GM12878 (cell line): Measurements from ENCODE around the gene CMYA5. TPM values are rescaled to one million over a fixed set of nuclear protein-coding genes. Genes with fewer than 3 reads are reported as not detected.

Experiments
- ATAC-seq: fragments of 200-7000 bp; cut with Tn5 transposase; 3 replicates; pipeline ENCODE4 v1.9.1; 2020; ENCODE audit warnings: mild to moderate bottlenecking, moderate library complexity
- BruUV-seq: library from RNA; stranded (reverse); fragments of 400-500 nt; replicated peaks from 2 replicates; lab custom pipeline; 2021; lab: Mats Ljungman, UMichigan
- CTCF ChIA-PET: fragments of 300-600 bp; sonication (Branson Sonifier 250); formaldehyde crosslinking; extraction: SDS; loops from one replicate; lab custom pipeline; 2021; ENCODE audit warnings: inconsistent platforms; lab: Yijun Ruan, JAX
- POLR2A ChIA-PET: fragments of 350-600 bp; formaldehyde crosslinking; extraction: SDS; loops from one replicate; lab custom pipeline; 2021; ENCODE audit warnings: inconsistent platforms; lab: Charles Lee
- RAD21 ChIA-PET: fragments of 300-600 bp; sonication (Branson Sonifier 250); formaldehyde crosslinking; loops from one replicate; lab custom pipeline; 2023; ENCODE audit warnings: antibody characterized with exemption; ENCODE audit not compliant: unreplicated experiment; lab: Charles Lee
- SMC1A ChIA-PET: fragments of 300-600 bp; sonication (Branson Sonifier 250); formaldehyde crosslinking; loops from one replicate; lab custom pipeline; 2023; ENCODE audit not compliant: unreplicated experiment, uncharacterized antibody; lab: Charles Lee
- DNase-seq: peaks from one replicate; pipeline ENCODE4 v3.0.0-alpha.2; 2011; ENCODE audit warnings: low read depth, low spot score
- FAIRE-seq: peaks from 3 replicates; lab custom pipeline; 2011; peaks lifted over from hg19 to GRCh38; lab: Jason Lieb, UNC
- H2AFZ ChIP-seq: 2 replicates; pipeline ENCODE4 v1.6.0; 2011; ENCODE audit warnings: low read depth, low read length, control low read depth; ENCODE audit not compliant: control insufficient read depth
- H3K27ac ChIP-seq: 2 replicates; pipeline ENCODE4 v1.5.1; 2011; ENCODE audit warnings: control low read depth; ENCODE audit not compliant: control insufficient read depth, insufficient read depth
- H3K27me3 ChIP-seq, 2 experiments: replicated peaks in 1 of 2; 2 replicates each; pipeline versions ENCODE4 v1.6.0 to v1.6.1; 2011; ENCODE audit warnings: low read length in 1 of 2; ENCODE audit not compliant: control insufficient read depth in 2 of 2, insufficient read depth in 2 of 2
- H3K36me3 ChIP-seq, 2 experiments: 2 replicates each; pipeline ENCODE4 v1.5.1; 2011; ENCODE audit warnings: low read length in 1 of 2; ENCODE audit not compliant: control insufficient read depth in 2 of 2, insufficient read depth in 2 of 2
- H3K4me1 ChIP-seq: 2 replicates; pipeline ENCODE4 v1.6.1; 2011; ENCODE audit warnings: mild to moderate bottlenecking, low read length, moderate library complexity, mixed read lengths; ENCODE audit not compliant: control insufficient read depth, insufficient read depth
- H3K4me2 ChIP-seq: 2 replicates; pipeline ENCODE4 v1.6.0; 2011; ENCODE audit warnings: control low read depth; ENCODE audit not compliant: control insufficient read depth, insufficient read depth
- H3K4me3 ChIP-seq: fragments of 200-600 bp; sonication (generic); 2 replicates; pipeline ENCODE4 v1.5.1; 2016
- H3K79me2 ChIP-seq: 2 replicates; pipeline ENCODE4 v1.6.0; 2011; ENCODE audit warnings: low read length; ENCODE audit not compliant: control insufficient read depth, insufficient read depth
- H3K9ac ChIP-seq: 2 replicates; pipeline ENCODE4 v1.8.0; 2011; ENCODE audit warnings: low read length, control low read depth, mixed read lengths; ENCODE audit not compliant: control insufficient read depth, insufficient read depth
- H3K9me3 ChIP-seq: replicated peaks from 3 replicates; pipeline ENCODE4 v1.5.1; 2011; ENCODE audit warnings: mild to moderate bottlenecking, low read length; ENCODE audit not compliant: control insufficient read depth, insufficient read depth
- H4K20me1 ChIP-seq: 2 replicates; pipeline ENCODE4 v1.6.0; 2011; ENCODE audit not compliant: control insufficient read depth, insufficient read depth
- EP300 ChIP-seq, 2 experiments: fragments of 150-350 bp in 1 of 2; IDR thresholded peaks; 2 replicates each; pipeline ENCODE4 v1.6.1; 2011 to 2012; ENCODE audit warnings: low read depth in 2 of 2, low read length in 2 of 2, borderline replicate concordance in 1 of 2, improper control_type of control experiment in 1 of 2, inconsistent platforms in 1 of 2; ENCODE audit not compliant: control insufficient read depth in 1 of 2
- ETV6 ChIP-seq, 2 experiments: fragments of 450-650 bp in 1 of 2; IDR thresholded peaks in 1 of 2; conservative IDR thresholded peaks in 1 of 2; 2 replicates each; pipeline ENCODE4 v1.6.1; 2014; ENCODE audit warnings: antibody characterized with exemption in 1 of 2, borderline replicate concordance in 1 of 2, low read depth in 1 of 2, mild to moderate bottlenecking in 1 of 2, moderate library complexity in 1 of 2
- KLF5 ChIP-seq: fragments of 450-650 bp; IDR thresholded peaks from 2 replicates; pipeline ENCODE4 v1.6.1; 2014; ENCODE audit warnings: mild to moderate bottlenecking; ENCODE audit not compliant: partially characterized antibody
- NR2C1 ChIP-seq: fragments of 450-650 bp; IDR thresholded peaks from 2 replicates; pipeline ENCODE4 v1.6.1; 2017; ENCODE audit warnings: antibody characterized with exemption, mild to moderate bottlenecking, moderate library complexity
- POLR2A ChIP-seq: IDR thresholded peaks from 2 replicates; pipeline ENCODE4 v1.6.1; 2011; ENCODE audit warnings: low read depth, mild to moderate bottlenecking, low read length
- SIN3A ChIP-seq: IDR thresholded peaks from 2 replicates; pipeline ENCODE4 v1.6.1; 2012; ENCODE audit warnings: low read depth, low read length, improper control_type of control experiment
- STAT3 ChIP-seq: IDR thresholded peaks from 2 replicates; pipeline ENCODE4 v1.6.1; 2011; ENCODE audit warnings: low read depth, low read length, improper control_type of control experiment
- TCF3 ChIP-seq: IDR thresholded peaks from 2 replicates; pipeline ENCODE4 v1.6.1; 2012; ENCODE audit warnings: low read depth, mild to moderate bottlenecking, low read length, borderline replicate concordance; ENCODE audit not compliant: insufficient read depth
- WGBS: methylation state at CpG from one replicate; pipeline ENCODE4 v1.1.6; 2016; ENCODE audit warnings: low lambda C conversion rate; ENCODE audit not compliant: insufficient replicate concordance, insufficient coverage; ENCODE audit errors: missing lambda C conversion rate; 5-methylcytosine and 5-hydroxymethylcytosine counted together
- in situ Hi-C: fragments of 300-500 bp; cut with MboI; formaldehyde crosslinking; loops from 9 replicates; pipeline ENCODE4 v1.14.3; 2018; ENCODE audit warnings: mixed read lengths
- intact Hi-C: fragments of 100-400 bp; cut with micrococcal nuclease; formaldehyde crosslinking; loops from one replicate; pipeline ENCODE4 v1.14.2; 2022; ENCODE audit not compliant: unreplicated experiment
- polyA plus RNA-seq, 11 experiments: library from polyadenylated mRNA; depleted of rRNA in 4 of 11; unstranded in 6 of 11; stranded (reverse) in 5 of 11; fragments of >200 nt; fragmentation: Nextera tagmentation in 4 of 11; fragmentation: Illumina TruSeq in 1 of 11; extraction: Ambion mirVana in 4 of 11; extraction: Trizol in 1 of 11; gene quantifications; 1 replicate in 1 of 11; 2 replicates in 10 of 11; pipeline versions ENCODE4 v1.2.1 to v1.2.3, GENCODE V29; 2011 to 2016; ENCODE audit warnings: inconsistent platforms in 2 of 11, missing spikeins in 2 of 11, low read depth in 1 of 11
- total RNA-seq, 4 experiments: library from RNA; depleted of rRNA in 3 of 4; stranded (reverse); fragments of >200 nt in 3 of 4; fragmentation: Illumina TruSeq in 1 of 4; extraction: Trizol in 1 of 4; gene quantifications; 2 replicates each; pipeline versions ENCODE4 v1.2.1 to v1.2.3, GENCODE V29; 2013 to 2021
- TF ChIP-seq, protein P1 (sequence below): fragments of 450-650 bp; IDR thresholded peaks from 2 replicates; pipeline ENCODE4 v1.6.1; 2016; ENCODE audit warnings: mild to moderate bottlenecking, moderate library complexity, borderline replicate concordance
- TF ChIP-seq, protein P2 (sequence below): IDR thresholded peaks from 2 replicates; pipeline ENCODE4 v1.6.1; 2012; ENCODE audit warnings: low read depth, low read length, improper control_type of control experiment
- TF ChIP-seq, protein P3 (sequence below): fragments of 450-650 bp; IDR thresholded peaks from 2 replicates; pipeline ENCODE4 v1.6.1; 2017; ENCODE audit warnings: low read depth, mild to moderate bottlenecking, moderate library complexity

Gene CMYA5
- total and polyA plus RNA-seq, 10 of the 15 experiments (the other 5 are each of a cell fraction or from before 2014, with no cell fraction given) = 0.01 to 0.34 (median 0.16) TPM; not detected in 1

DNA sequence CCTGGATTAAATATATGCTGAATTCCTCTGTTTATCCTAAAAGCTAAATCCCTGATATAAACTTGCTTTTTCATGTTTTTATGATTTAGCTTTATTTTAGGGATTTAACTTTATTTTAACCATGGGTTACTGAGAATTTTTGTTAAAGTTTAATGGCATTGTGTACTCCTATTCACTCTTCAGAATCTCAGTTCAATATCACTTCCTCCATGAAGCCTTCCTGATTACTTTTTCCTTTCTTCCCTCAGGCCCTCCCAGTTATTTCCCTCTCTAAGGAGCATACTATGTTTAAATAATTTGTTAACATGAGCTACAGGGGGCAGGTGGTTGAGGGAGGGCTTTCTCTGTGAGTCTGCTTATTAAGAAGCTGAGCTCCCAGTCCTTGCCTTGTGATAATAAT is 151.5 kb downstream of the CMYA5 start (continued):
- no peak for TF ChIP-seq ETV6 (conservative IDR thresholded peaks at IDR 0.05 in 1 of 2, IDR thresholded peaks at IDR 0.05 in 1 of 2; ENCODE audit: borderline replicate concordance in 1 of 2, low read depth in 1 of 2)
- TF ChIP-seq, protein P1, sequence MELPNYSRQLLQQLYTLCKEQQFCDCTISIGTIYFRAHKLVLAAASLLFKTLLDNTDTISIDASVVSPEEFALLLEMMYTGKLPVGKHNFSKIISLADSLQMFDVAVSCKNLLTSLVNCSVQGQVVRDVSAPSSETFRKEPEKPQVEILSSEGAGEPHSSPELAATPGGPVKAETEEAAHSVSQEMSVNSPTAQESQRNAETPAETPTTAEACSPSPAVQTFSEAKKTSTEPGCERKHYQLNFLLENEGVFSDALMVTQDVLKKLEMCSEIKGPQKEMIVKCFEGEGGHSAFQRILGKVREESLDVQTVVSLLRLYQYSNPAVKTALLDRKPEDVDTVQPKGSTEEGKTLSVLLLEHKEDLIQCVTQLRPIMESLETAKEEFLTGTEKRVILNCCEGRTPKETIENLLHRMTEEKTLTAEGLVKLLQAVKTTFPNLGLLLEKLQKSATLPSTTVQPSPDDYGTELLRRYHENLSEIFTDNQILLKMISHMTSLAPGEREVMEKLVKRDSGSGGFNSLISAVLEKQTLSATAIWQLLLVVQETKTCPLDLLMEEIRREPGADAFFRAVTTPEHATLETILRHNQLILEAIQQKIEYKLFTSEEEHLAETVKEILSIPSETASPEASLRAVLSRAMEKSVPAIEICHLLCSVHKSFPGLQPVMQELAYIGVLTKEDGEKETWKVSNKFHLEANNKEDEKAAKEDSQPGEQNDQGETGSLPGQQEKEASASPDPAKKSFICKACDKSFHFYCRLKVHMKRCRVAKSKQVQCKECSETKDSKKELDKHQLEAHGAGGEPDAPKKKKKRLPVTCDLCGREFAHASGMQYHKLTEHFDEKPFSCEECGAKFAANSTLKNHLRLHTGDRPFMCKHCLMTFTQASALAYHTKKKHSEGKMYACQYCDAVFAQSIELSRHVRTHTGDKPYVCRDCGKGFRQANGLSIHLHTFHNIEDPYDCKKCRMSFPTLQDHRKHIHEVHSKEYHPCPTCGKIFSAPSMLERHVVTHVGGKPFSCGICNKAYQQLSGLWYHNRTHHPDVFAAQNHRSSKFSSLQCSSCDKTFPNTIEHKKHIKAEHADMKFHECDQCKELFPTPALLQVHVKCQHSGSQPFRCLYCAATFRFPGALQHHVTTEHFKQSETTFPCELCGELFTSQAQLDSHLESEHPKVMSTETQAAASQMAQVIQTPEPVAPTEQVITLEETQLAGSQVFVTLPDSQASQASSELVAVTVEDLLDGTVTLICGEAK = no peak
- TF ChIP-seq POLR2A = no peak
- TF ChIP-seq, all 136 proteins: peak for 0

GRCh38 chr5:79842006-79842881 is 152.6 kb downstream of the CMYA5 start:
- DNase-seq (no peak), FAIRE-seq (no peak), ATAC-seq (no peak)
- Histone ChIP-seq H3K9ac (no peak overlapping the region), H3K9me3 (no peaks in the 10 kb centered on the region; the same call in 2 of the 3 replicates), H3K4me2 (no peak overlapping the region), H3K4me1 (no peaks in the 10 kb centered on the region), H3K4me3 (no peak overlapping the region), H3K36me3 (no peaks in the 10 kb centered on the region), H3K27me3 (no peaks in the 10 kb centered on the region), H4K20me1 (no peaks in the 10 kb centered on the region), H2AFZ (no peak overlapping the region), H3K79me2 (no peaks in the 10 kb centered on the region), H3K27ac (no peak overlapping the region)
- WGBS = 53% methylated on average over 12 of the region's 12 CpGs
- POLR2A ChIA-PET = no interaction called here
- RAD21 ChIA-PET = no interaction called here
- SMC1A ChIA-PET = interaction anchor here (0.7 to 1.4 kb wide), 2 partner anchors 109 to 1131 kb away, joined by 3 read pairs; no protein-coding TSS in a partner anchor
- BruUV-seq = no TSS peak
- intact Hi-C loops (no loop called here), in situ Hi-C loops (no loop called here)
- CTCF ChIA-PET = interaction anchor here (0.6 to 1.0 kb wide), 2 partner anchors 11 to 494 kb away, joined by 3 to 7 read pairs; no protein-coding TSS in a partner anchor
- TF ChIP-seq POLR2A (no peak), KLF5 (no peak), SIN3A (no peak), TCF3 (no peak), NR2C1 (no peak), STAT3 (no peak), EP300 (IDR thresholded peaks at IDR 0.05; ENCODE audit: borderline replicate concordance in 1 of 2, control insufficient read depth in 1 of 2, low read depth in 2 of 2, low read length in 2 of 2) (no peak)
- TF ChIP-seq, protein P2, sequence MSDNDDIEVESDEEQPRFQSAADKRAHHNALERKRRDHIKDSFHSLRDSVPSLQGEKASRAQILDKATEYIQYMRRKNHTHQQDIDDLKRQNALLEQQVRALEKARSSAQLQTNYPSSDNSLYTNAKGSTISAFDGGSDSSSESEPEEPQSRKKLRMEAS = no peak
- TF ChIP-seq, protein P3, sequence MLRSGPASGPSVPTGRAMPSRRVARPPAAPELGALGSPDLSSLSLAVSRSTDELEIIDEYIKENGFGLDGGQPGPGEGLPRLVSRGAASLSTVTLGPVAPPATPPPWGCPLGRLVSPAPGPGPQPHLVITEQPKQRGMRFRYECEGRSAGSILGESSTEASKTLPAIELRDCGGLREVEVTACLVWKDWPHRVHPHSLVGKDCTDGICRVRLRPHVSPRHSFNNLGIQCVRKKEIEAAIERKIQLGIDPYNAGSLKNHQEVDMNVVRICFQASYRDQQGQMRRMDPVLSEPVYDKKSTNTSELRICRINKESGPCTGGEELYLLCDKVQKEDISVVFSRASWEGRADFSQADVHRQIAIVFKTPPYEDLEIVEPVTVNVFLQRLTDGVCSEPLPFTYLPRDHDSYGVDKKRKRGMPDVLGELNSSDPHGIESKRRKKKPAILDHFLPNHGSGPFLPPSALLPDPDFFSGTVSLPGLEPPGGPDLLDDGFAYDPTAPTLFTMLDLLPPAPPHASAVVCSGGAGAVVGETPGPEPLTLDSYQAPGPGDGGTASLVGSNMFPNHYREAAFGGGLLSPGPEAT = no peak
